H9 (cell line): ENCODE measurements around the gene SBK1. TPM values are rescaled to one million over a fixed set of nuclear protein-coding genes. Genes with fewer than 3 reads are reported as not detected.
"Not testable (repeated sequence)": the region's sequence is repeated elsewhere in the genome, so short reads cannot be mapped to it uniquely, and the experiment has no call there.

Source experiments
- DNase-seq: peaks from one replicate; pipeline ENCODE4 v3.0.0-alpha.2; 2017
- H2AFZ ChIP-seq: one replicate; pipeline ENCODE4 v1.6.1; 2013; ENCODE audit warnings: mild to moderate bottlenecking, low read length, control low read depth, moderate library complexity
- H2AK5ac ChIP-seq: 2 replicates; pipeline ENCODE4 v1.6.1; 2013; ENCODE audit warnings: low read length, control low read depth, mixed read lengths; ENCODE audit not compliant: insufficient read length
- H2BK120ac ChIP-seq: one replicate; pipeline ENCODE4 v1.6.1; 2013; ENCODE audit warnings: low read depth, mild to moderate bottlenecking, low read length, control low read depth, inconsistent platforms; ENCODE audit not compliant: poor library complexity, severe bottlenecking
- H2BK12ac ChIP-seq: 2 replicates; pipeline ENCODE4 v1.6.1; 2013; ENCODE audit warnings: low read length, control low read depth, mixed read lengths, low read depth; ENCODE audit not compliant: insufficient read length
- H2BK15ac ChIP-seq: 2 replicates; pipeline ENCODE4 v1.6.1; 2013; ENCODE audit warnings: low read depth, low read length, control low read depth
- H2BK20ac ChIP-seq: one replicate; pipeline ENCODE4 v1.6.1; 2013; ENCODE audit warnings: low read depth, mild to moderate bottlenecking, low read length, control low read depth, inconsistent platforms; ENCODE audit not compliant: poor library complexity, severe bottlenecking
- H2BK5ac ChIP-seq: 2 replicates; pipeline ENCODE4 v1.6.1; 2013; ENCODE audit warnings: low read length, control low read depth, mixed read lengths; ENCODE audit not compliant: insufficient read length
- H3K14ac ChIP-seq: 2 replicates; pipeline ENCODE4 v1.6.1; 2013; ENCODE audit warnings: low read length, control low read depth; ENCODE audit not compliant: insufficient read depth
- H3K18ac ChIP-seq: 2 replicates; pipeline ENCODE4 v1.6.1; 2013; ENCODE audit warnings: low read depth, mild to moderate bottlenecking, mixed read lengths, low read length, control low read depth; ENCODE audit not compliant: insufficient read length
- H3K23ac ChIP-seq: 2 replicates; pipeline ENCODE4 v1.6.1; 2013; ENCODE audit warnings: low read length, control low read depth, mixed read lengths, low read depth; ENCODE audit not compliant: insufficient read length
- H3K23me2 ChIP-seq: 2 replicates; pipeline ENCODE4 v1.6.1; 2013; ENCODE audit warnings: low read depth, mild to moderate bottlenecking, mixed read lengths, low read length, control low read depth; ENCODE audit not compliant: insufficient read length, poor library complexity, severe bottlenecking
- H3K27ac ChIP-seq: 2 replicates; pipeline ENCODE4 v1.5.1; 2013; ENCODE audit warnings: low read length, control low read depth, mixed read lengths, low read depth; ENCODE audit not compliant: insufficient read length
- H3K27me3 ChIP-seq: 2 replicates; pipeline ENCODE4 v1.6.1; 2013; ENCODE audit warnings: low read length, control low read depth, inconsistent platforms; ENCODE audit not compliant: insufficient read depth
- H3K4ac ChIP-seq: 2 replicates; pipeline ENCODE4 v1.6.1; 2013; ENCODE audit warnings: low read depth, mild to moderate bottlenecking, control low read depth, inconsistent platforms, low read length, moderate library complexity
- H3K4me1 ChIP-seq: 2 replicates; pipeline ENCODE4 v1.6.1; 2013; ENCODE audit warnings: low read length, control low read depth, inconsistent platforms; ENCODE audit not compliant: insufficient read depth
- H3K4me2 ChIP-seq: 2 replicates; pipeline ENCODE4 v1.6.1; 2013; ENCODE audit warnings: low read length, control low read depth, mixed read lengths; ENCODE audit not compliant: insufficient read length, insufficient read depth
- H3K56ac ChIP-seq: 2 replicates; pipeline ENCODE4 v1.6.1; 2013; ENCODE audit warnings: low read depth, mild to moderate bottlenecking, mixed read lengths, low read length, control low read depth; ENCODE audit not compliant: insufficient read length
- H3K79me1 ChIP-seq: 2 replicates; pipeline ENCODE4 v1.6.1; 2013; ENCODE audit warnings: low read depth, mild to moderate bottlenecking, moderate library complexity, low read length, control low read depth, inconsistent platforms; ENCODE audit not compliant: insufficient read depth, poor library complexity, severe bottlenecking
- H3K79me2 ChIP-seq: 2 replicates; pipeline ENCODE4 v1.6.1; 2013; ENCODE audit warnings: low read length, control low read depth, inconsistent platforms; ENCODE audit not compliant: insufficient read depth
- H3K9ac ChIP-seq: 2 replicates; pipeline ENCODE4 v1.6.1; 2013; ENCODE audit warnings: low read length, control low read depth, mixed read lengths; ENCODE audit not compliant: insufficient read length; ENCODE audit errors: extremely low read depth
- H3K9me3 ChIP-seq: one replicate; pipeline ENCODE4 v1.6.1; 2013; ENCODE audit warnings: low read depth, low read length, inconsistent platforms; ENCODE audit not compliant: control insufficient read depth
- H3T11ph ChIP-seq: one replicate; pipeline ENCODE4 v1.6.1; 2013; ENCODE audit warnings: mild to moderate bottlenecking, low read length, control low read depth, inconsistent platforms
- H4K20me1 ChIP-seq: one replicate; pipeline ENCODE4 v1.6.1; 2013; ENCODE audit not compliant: control insufficient read depth, insufficient read length, insufficient read depth
- H4K5ac ChIP-seq: 2 replicates; pipeline ENCODE4 v1.6.1; 2013; ENCODE audit warnings: low read depth, mild to moderate bottlenecking, mixed read lengths, low read length, control low read depth; ENCODE audit not compliant: insufficient read length
- H4K8ac ChIP-seq: replicated peaks from 2 replicates; pipeline ENCODE4 v1.6.1; 2013; ENCODE audit warnings: low read length, control low read depth, mixed read lengths, low read depth; ENCODE audit not compliant: insufficient read length
- H4K91ac ChIP-seq: 2 replicates; pipeline ENCODE4 v1.6.1; 2013; ENCODE audit warnings: low read depth, mild to moderate bottlenecking, moderate library complexity, mixed read lengths, low read length, control low read depth; ENCODE audit not compliant: insufficient read length
- H3K27ac Mint-ChIP-seq, 3 experiments: 2 replicates in 2 of 3; 3 replicates in 1 of 3; pipeline ENCODE4 v1.8.0; 2020 to 2021; ENCODE audit warnings: mixed read lengths in 3 of 3, mild to moderate bottlenecking in 1 of 3, moderate library complexity in 1 of 3
- H3K27me3 Mint-ChIP-seq: 2 replicates; pipeline ENCODE4 v1.8.0; 2021; ENCODE audit warnings: low read depth, mild to moderate bottlenecking, moderate library complexity, mixed read lengths
- H3K36me3 Mint-ChIP-seq, 3 experiments: 2 replicates in 2 of 3; 3 replicates in 1 of 3; pipeline ENCODE4 v1.8.0; 2020 to 2021; ENCODE audit warnings: low read depth in 3 of 3, mixed read lengths in 3 of 3; ENCODE audit not compliant: insufficient read depth in 1 of 3
- H3K4me1 Mint-ChIP-seq, 2 experiments: 2 replicates each; pipeline ENCODE4 v1.8.0; 2020; ENCODE audit warnings: mixed read lengths in 2 of 2
- H3K4me3 Mint-ChIP-seq, 2 experiments: 2 replicates in 1 of 2; 3 replicates in 1 of 2; pipeline ENCODE4 v1.8.0; 2020 to 2021; ENCODE audit warnings: mild to moderate bottlenecking in 2 of 2, mixed read lengths in 2 of 2, moderate library complexity in 1 of 2
- H3K9me3 Mint-ChIP-seq, 2 experiments: 2 replicates in 1 of 2; 3 replicates in 1 of 2; pipeline ENCODE4 v1.8.0; 2020; ENCODE audit warnings: mild to moderate bottlenecking in 2 of 2, mixed read lengths in 2 of 2, moderate library complexity in 1 of 2
- WGBS: extraction: QIAGEN DNeasy Blood & Tissue Kit; methylation state at CpG from one replicate; pipeline ENCODE4 v1.1.7; 2013; ENCODE audit warnings: missing lambda C conversion rate, low lambda C conversion rate, mixed read lengths; ENCODE audit not compliant: insufficient read length; ENCODE audit errors: extremely low coverage; 5-methylcytosine and 5-hydroxymethylcytosine counted together
- long read RNA-seq: library from polyadenylated mRNA; unstranded; transcript quantifications from one replicate; pipeline ENCODE4 v2.0.0, GENCODE V29; 2020
- total RNA-seq: library from RNA; stranded (reverse); gene quantifications from 2 replicates; pipeline ENCODE4 v1.2.1, GENCODE V29; 2021
- TF ChIP-seq, protein P1 (sequence below): fragments of 200-600 bp; sonication (generic); conservative IDR thresholded peaks from 3 replicates; pipeline ENCODE4 v1.8.0; 2021; ENCODE audit warnings: antibody characterized with exemption, mild to moderate bottlenecking

The SBK1 gene
- 65.5 and 69.7 TPM in 2 replicates for total RNA-seq
- long read RNA-seq, partial matches to known transcripts, result 0 of 38 reads
- long read RNA-seq, other reads (novel, unspliced or antisense), result 38 of 38 reads

DNA sequence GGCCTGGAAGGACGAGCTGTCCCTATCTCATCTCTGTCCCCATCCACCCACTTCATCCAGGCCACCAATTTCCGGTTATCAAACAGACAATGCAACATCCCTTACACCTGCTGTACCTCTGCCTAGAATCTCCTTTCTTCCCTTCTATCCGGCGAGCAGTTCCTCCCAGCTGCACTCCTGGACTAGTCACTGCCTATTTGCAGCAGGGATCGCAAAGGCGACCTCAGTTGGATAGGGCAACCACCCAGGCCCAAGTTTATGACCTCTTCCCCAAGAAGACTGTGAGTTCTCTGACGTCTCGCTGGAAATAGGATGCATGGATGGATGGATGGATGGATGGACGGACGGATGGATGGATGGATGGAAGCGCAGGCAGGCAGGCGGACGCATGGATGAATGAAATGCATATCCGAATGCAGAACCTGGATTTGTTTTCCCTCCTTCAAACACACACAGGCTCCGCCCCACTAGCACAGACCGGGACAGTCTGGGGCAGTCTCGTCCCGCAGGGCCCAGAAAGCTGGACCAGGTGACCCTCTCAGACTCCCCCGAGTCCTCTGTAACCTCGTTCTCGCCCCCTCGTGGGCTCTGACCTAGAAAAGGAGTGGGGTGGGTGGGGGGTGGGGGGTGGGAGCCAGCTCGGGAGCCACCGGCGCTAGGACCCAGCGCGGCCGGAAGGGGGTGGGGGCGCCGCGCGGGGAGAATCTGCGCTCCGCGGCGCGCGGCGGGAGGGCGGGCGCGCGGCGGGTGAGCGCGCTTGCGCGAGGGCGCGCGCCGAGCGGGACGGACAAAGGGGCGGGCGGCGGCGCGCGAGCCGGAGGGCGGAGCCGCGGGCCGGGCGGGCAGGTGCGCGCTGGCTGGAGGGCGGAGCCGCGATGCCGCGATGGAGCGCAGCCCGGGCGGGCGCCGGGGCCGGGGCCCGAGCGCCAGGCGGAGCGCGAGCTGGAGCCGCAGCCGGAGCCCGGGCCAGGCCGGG is at the start of gene SBK1:
TSS of gene SBK1 (plus strand) at position 875 of the 976 bp plus-strand sequence. CDS start 24,867 bp downstream, outside the sequence.
- H3K79me2 ChIP-seq, result peaks cover 21% of the 10 kb centered on the region; the same call in 1 of the 2 replicates
- TF ChIP-seq, protein P1, sequence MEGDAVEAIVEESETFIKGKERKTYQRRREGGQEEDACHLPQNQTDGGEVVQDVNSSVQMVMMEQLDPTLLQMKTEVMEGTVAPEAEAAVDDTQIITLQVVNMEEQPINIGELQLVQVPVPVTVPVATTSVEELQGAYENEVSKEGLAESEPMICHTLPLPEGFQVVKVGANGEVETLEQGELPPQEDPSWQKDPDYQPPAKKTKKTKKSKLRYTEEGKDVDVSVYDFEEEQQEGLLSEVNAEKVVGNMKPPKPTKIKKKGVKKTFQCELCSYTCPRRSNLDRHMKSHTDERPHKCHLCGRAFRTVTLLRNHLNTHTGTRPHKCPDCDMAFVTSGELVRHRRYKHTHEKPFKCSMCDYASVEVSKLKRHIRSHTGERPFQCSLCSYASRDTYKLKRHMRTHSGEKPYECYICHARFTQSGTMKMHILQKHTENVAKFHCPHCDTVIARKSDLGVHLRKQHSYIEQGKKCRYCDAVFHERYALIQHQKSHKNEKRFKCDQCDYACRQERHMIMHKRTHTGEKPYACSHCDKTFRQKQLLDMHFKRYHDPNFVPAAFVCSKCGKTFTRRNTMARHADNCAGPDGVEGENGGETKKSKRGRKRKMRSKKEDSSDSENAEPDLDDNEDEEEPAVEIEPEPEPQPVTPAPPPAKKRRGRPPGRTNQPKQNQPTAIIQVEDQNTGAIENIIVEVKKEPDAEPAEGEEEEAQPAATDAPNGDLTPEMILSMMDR, result no peak
- H2BK12ac ChIP-seq, result no peak within 1 kb of the TSS
- no peak within 1 kb of the TSS for H3K56ac ChIP-seq
- peak within 1 kb of the TSS; percentile 93 to 98 (median 95) for H3K27ac Mint-ChIP-seq
- H2BK20ac ChIP-seq, result no peak within 1 kb of the TSS
- peak within 1 kb of the TSS; percentile 60 for H3K27ac ChIP-seq
- H4K20me1 ChIP-seq, result no peaks in the 10 kb centered on the region
- H4K91ac ChIP-seq, result no peak within 1 kb of the TSS
- H3K4me3 Mint-ChIP-seq, result peak within 1 kb of the TSS; percentile 94 to 99
- H3T11ph ChIP-seq, result no peak within 1 kb of the TSS
- H4K8ac ChIP-seq, result no peak within 1 kb of the TSS
- peak within 1 kb of the TSS; percentile 87 for H3K14ac ChIP-seq
- H3K23me2 ChIP-seq, result peaks cover 16% of the 10 kb centered on the region
- peak within 1 kb of the TSS; percentile 29 for H4K5ac ChIP-seq
- no peak within 1 kb of the TSS for H2BK120ac ChIP-seq
- H2AK5ac ChIP-seq, result no peak within 1 kb of the TSS
- peaks cover 15% of the 10 kb centered on the region for H3K79me1 ChIP-seq
- H3K9me3 ChIP-seq, result no peaks in the 10 kb centered on the region
- peaks cover 35 to 38% of the 10 kb centered on the region in 2 experiments for H3K4me1 Mint-ChIP-seq
- H3K27me3 ChIP-seq, result no peaks in the 10 kb centered on the region
- H2BK5ac ChIP-seq, result no peak within 1 kb of the TSS
- peak within 1 kb of the TSS; percentile 88 for H3K9ac ChIP-seq
- peak within 1 kb of the TSS; percentile 86 for H3K18ac ChIP-seq
- no peaks in the 10 kb centered on the region; the same call in 1 of the 2 replicates for H3K4me1 ChIP-seq
- H2AFZ ChIP-seq, result no peak within 1 kb of the TSS
- peak; percentile 80 for DNase-seq
- no CpG with 5 or more reads among the region's 88 CpGs for WGBS
- H3K36me3 Mint-ChIP-seq, result peaks cover 17 to 30% (median 25%) of the 10 kb centered on the region in 3 experiments; a peak in 6 of 7 replicates
- H2BK15ac ChIP-seq, result no peak within 1 kb of the TSS
- H3K4ac ChIP-seq, result no peak within 1 kb of the TSS; the same call in 1 of the 2 replicates
- no peaks in the 10 kb centered on the region; the same call in 1 of the 2 replicates for H3K27me3 Mint-ChIP-seq
- no peaks in the 10 kb centered on the region for H3K9me3 Mint-ChIP-seq
- H3K4me2 ChIP-seq, result peak within 1 kb of the TSS; percentile 89
- H3K23ac ChIP-seq, result no peak within 1 kb of the TSS

DNA sequence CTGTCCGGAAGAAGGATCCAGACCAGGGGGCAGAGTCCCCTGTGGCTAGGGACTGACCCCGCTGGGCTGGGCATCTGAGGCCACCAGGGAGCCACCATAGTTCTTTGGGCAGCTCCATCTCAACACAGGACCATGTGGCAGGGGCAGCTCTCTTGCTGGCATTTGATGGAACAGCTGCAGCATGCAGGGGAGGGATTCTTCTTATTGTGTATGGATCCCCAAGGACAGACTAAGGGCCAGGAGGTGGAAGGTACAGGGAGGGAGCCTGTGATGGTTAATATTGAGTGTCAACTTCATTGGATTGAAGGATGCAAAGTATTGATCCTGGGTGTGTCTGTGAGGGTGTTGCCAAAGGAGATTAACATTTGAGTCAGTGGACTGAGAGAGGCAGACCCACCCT is 42.8 kb upstream of the SBK1 start:
- not testable (repeated sequence) for H3K9me3 ChIP-seq, H4K8ac ChIP-seq, H3K4me2 ChIP-seq, H3K14ac ChIP-seq, H3K4me1 ChIP-seq, H3K27me3 Mint-ChIP-seq, H2AK5ac ChIP-seq, H2BK5ac ChIP-seq, H3K27ac Mint-ChIP-seq, H4K20me1 ChIP-seq, H2BK12ac ChIP-seq, H3K4me1 Mint-ChIP-seq, H3K23me2 ChIP-seq, H3K18ac ChIP-seq, H2BK120ac ChIP-seq, H3K27me3 ChIP-seq, DNase-seq, H4K91ac ChIP-seq, H3K79me1 ChIP-seq, H4K5ac ChIP-seq, H3K79me2 ChIP-seq, H3K4ac ChIP-seq, H3K23ac ChIP-seq, H3K4me3 Mint-ChIP-seq, H3K9ac ChIP-seq, H2AFZ ChIP-seq, H3K56ac ChIP-seq, H3T11ph ChIP-seq, H3K36me3 Mint-ChIP-seq, H2BK15ac ChIP-seq, H3K27ac ChIP-seq, H3K9me3 Mint-ChIP-seq, H2BK20ac ChIP-seq
- no CpG with 5 or more reads among the region's 2 CpGs for WGBS
